DND-41 (cell line): ENCODE data around the gene LRP1.

Experiments
- ATAC-seq: fragments of 200-7000 bp; cut with Tn5 transposase; 3 replicates; pipeline ENCODE4 v1.9.1; 2021; ENCODE audit warnings: low read depth; ENCODE audit not compliant: insufficient read depth
- DNase-seq: peaks from one replicate; pipeline ENCODE4 v3.0.0-alpha.2; 2020
- H2AFZ ChIP-seq: 2 replicates; pipeline ENCODE4 v1.6.0; 2012; ENCODE audit warnings: low read depth, low read length
- H3K27ac ChIP-seq: 2 replicates; pipeline ENCODE4 v1.5.1; 2012; ENCODE audit warnings: low read length, inconsistent platforms
- H3K27me3 ChIP-seq: fragments of 200-600 bp; sonication (generic); 2 replicates; pipeline ENCODE4 v1.6.0; 2012; ENCODE audit warnings: low read length, mild to moderate bottlenecking, inconsistent platforms; ENCODE audit not compliant: insufficient read depth, poor library complexity
- H3K36me3 ChIP-seq: 2 replicates; pipeline ENCODE4 v1.5.1; 2012; ENCODE audit warnings: low read length, inconsistent platforms; ENCODE audit not compliant: insufficient read depth
- H3K4me1 ChIP-seq: 2 replicates; pipeline ENCODE4 v1.5.1; 2012; ENCODE audit warnings: mild to moderate bottlenecking, low read length; ENCODE audit not compliant: insufficient read depth
- H3K4me2 ChIP-seq: 2 replicates; pipeline ENCODE4 v1.6.0; 2012; ENCODE audit warnings: mild to moderate bottlenecking, moderate library complexity, low read length, inconsistent platforms; ENCODE audit not compliant: insufficient read depth
- H3K4me3 ChIP-seq, 2 experiments: fragments of 200-600 bp in 1 of 2; shearing (Covaris generic) in 1 of 2; 2 replicates each; pipeline ENCODE4 v1.5.1; 2012 to 2016; ENCODE audit warnings: inconsistent platforms in 2 of 2, low read length in 2 of 2, mild to moderate bottlenecking in 2 of 2, low read depth in 1 of 2, moderate library complexity in 1 of 2
- H3K79me2 ChIP-seq: 2 replicates; pipeline ENCODE4 v1.6.0; 2012; ENCODE audit warnings: low read length, inconsistent platforms; ENCODE audit not compliant: insufficient read depth
- H3K9ac ChIP-seq: 2 replicates; pipeline ENCODE4 v1.6.0; 2012; ENCODE audit warnings: low read depth, mild to moderate bottlenecking, inconsistent platforms, low read length, moderate library complexity
- H3K9me3 ChIP-seq: 2 replicates; pipeline ENCODE4 v1.5.1; 2012; ENCODE audit warnings: low read length, moderate library complexity, mild to moderate bottlenecking, inconsistent platforms; ENCODE audit not compliant: insufficient read depth, severe bottlenecking
- H4K20me1 ChIP-seq: 2 replicates; pipeline ENCODE4 v1.6.0; 2012; ENCODE audit warnings: low read length; ENCODE audit not compliant: insufficient read depth
- EZH2 ChIP-seq: IDR thresholded peaks from 3 replicates; pipeline ENCODE4 v1.6.1; 2012; ENCODE audit warnings: borderline replicate concordance, low read depth, mild to moderate bottlenecking, moderate library complexity, low read length, inconsistent platforms; ENCODE audit not compliant: severe bottlenecking
- TF ChIP-seq, protein P1 (sequence below): IDR thresholded peaks from 2 replicates; pipeline ENCODE4 v1.5.1; 2012; ENCODE audit warnings: borderline replicate concordance, low read length, moderate library complexity, mild to moderate bottlenecking; ENCODE audit not compliant: poor library complexity, severe bottlenecking; ENCODE audit errors: extremely low read depth

The LRP1 gene

DNA sequence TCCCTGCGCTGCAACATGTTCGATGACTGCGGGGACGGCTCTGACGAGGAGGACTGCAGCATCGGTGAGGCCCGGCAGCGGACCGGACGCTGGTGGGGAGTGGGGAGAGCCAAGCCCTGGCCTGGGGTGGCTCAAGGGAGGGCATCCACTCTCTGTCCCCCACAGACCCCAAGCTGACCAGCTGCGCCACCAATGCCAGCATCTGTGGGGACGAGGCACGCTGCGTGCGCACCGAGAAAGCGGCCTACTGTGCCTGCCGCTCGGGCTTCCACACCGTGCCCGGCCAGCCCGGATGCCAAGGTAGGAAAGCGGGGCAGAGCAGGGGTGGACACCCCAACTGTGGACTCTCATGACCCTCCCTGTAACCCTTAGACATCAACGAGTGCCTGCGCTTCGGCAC is 76.9 kb downstream of the LRP1 start:
- H3K9me3 ChIP-seq, result no peaks in the 10 kb centered on the region
- H3K27ac ChIP-seq, result no peak overlapping the region
- no peaks in the 10 kb centered on the region for H3K79me2 ChIP-seq
- no peaks in the 10 kb centered on the region for H3K4me1 ChIP-seq
- no peaks in the 10 kb centered on the region for H3K36me3 ChIP-seq
- DNase-seq (no peak), ATAC-seq (no peak)
- no peak overlapping the region for H2AFZ ChIP-seq
- no peaks in the 10 kb centered on the region for H4K20me1 ChIP-seq
- H3K27me3 ChIP-seq, result no peaks in the 10 kb centered on the region
- no peak overlapping the region for H3K4me3 ChIP-seq
- TF ChIP-seq, protein P1, sequence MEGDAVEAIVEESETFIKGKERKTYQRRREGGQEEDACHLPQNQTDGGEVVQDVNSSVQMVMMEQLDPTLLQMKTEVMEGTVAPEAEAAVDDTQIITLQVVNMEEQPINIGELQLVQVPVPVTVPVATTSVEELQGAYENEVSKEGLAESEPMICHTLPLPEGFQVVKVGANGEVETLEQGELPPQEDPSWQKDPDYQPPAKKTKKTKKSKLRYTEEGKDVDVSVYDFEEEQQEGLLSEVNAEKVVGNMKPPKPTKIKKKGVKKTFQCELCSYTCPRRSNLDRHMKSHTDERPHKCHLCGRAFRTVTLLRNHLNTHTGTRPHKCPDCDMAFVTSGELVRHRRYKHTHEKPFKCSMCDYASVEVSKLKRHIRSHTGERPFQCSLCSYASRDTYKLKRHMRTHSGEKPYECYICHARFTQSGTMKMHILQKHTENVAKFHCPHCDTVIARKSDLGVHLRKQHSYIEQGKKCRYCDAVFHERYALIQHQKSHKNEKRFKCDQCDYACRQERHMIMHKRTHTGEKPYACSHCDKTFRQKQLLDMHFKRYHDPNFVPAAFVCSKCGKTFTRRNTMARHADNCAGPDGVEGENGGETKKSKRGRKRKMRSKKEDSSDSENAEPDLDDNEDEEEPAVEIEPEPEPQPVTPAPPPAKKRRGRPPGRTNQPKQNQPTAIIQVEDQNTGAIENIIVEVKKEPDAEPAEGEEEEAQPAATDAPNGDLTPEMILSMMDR, result no peak
- no peak for TF ChIP-seq EZH2
- no peak overlapping the region for H3K9ac ChIP-seq
- H3K4me2 ChIP-seq, result no peak overlapping the region

DNA sequence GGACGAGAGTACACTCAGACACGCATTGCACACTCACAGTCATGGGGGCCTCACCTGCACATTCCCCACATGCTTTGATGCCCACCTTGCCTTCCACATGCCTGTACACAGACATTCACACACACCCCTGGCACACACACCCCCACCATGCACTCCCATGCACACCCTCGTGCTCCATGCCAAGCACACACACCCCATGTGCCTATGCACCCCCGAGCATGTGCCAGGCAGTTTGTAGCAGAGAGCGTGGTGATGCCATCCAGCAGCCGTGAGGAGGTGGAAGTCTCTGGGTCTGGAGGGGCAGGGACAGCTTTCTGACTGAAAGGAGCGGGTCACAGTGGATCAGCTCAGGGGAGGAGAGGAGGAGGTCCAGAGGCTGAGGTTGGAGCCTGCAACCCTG is 77.6 kb downstream of the LRP1 start:
- Histone ChIP-seq H3K4me1 (no peaks in the 10 kb centered on the region), H3K9ac (no peak overlapping the region), H3K27me3 (no peaks in the 10 kb centered on the region), H3K36me3 (no peaks in the 10 kb centered on the region), H4K20me1 (no peaks in the 10 kb centered on the region), H3K79me2 (no peaks in the 10 kb centered on the region), H3K4me2 (no peak overlapping the region), H3K4me3 (no peak overlapping the region), H3K27ac (no peak overlapping the region), H2AFZ (no peak overlapping the region), H3K9me3 (no peaks in the 10 kb centered on the region)
- TF ChIP-seq, protein P1, result no peak
- ATAC-seq (0 out of 3 replicates have a peak, but pooled peaks have one; percentile 25), DNase-seq (no peak)

DNA sequence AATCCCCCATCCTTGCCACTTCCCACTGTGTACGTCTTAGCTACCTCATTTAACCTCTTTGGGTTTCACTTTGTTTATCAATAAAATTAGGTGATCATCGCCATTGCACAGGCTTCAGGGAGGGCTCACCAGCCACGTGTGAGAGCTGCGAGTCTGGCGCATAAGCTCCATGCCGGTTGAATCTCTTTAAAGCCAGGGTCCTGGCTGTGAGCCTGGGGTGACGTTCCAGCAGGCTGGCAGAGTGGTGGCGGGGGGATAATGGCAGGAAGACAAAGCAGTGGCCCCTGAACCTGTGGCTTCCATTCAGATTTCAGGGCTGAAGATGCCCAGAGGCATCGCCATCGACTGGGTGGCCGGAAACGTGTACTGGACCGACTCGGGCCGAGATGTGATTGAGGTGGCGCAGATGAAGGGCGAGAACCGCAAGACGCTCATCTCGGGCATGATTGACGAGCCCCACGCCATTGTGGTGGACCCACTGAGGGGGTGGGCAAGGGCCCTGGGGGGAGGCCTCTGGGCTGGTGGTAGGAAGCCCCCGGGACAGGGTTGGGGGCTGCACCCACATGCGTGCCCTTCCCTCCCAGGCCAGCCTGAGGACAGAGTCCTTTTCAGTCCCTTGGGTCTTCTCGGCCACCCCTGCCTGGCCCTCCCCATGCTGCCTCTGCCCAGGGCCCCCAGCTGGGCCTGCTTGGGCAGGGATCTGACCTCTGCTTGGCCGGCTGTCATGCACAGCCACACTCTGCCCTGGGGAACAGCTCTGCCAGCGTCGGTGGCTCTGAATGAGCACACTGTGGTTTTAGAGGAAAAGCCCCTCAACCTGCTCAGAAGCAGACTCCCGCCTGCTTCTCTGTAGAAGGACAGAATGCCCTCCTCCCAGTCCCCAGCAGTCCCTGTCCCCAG is 79.7 kb downstream of the LRP1 start:
- Histone ChIP-seq H4K20me1 (no peaks in the 10 kb centered on the region), H3K4me1 (peaks cover 2% of the 10 kb centered on the region; the same call in 1 of the 2 replicates), H3K79me2 (no peaks in the 10 kb centered on the region), H3K4me3 (no peak overlapping the region), H3K27ac (no peak overlapping the region), H3K4me2 (no peak overlapping the region), H3K9me3 (no peaks in the 10 kb centered on the region), H2AFZ (no peak overlapping the region), H3K9ac (no peak overlapping the region), H3K27me3 (no peaks in the 10 kb centered on the region), H3K36me3 (no peaks in the 10 kb centered on the region)
- ATAC-seq (no peak), DNase-seq (no peak)
- TF ChIP-seq, protein P1, result no peak
